H54 (cell line): Measurements from ENCODE around the gene DYSF.

Source experiments
- DNase-seq: peaks from one replicate; pipeline ENCODE4 v3.0.0; 2011; ENCODE audit warnings: low spot score, mixed read lengths; ENCODE audit not compliant: insufficient read length
- FAIRE-seq: peaks from 3 replicates; lab custom pipeline; 2011; peaks lifted over from hg19 to GRCh38; lab: Jason Lieb, UNC
- POLR2A ChIP-seq: IDR thresholded peaks from 2 replicates; pipeline ENCODE4 v1.6.1; 2011; ENCODE audit warnings: low read depth, mild to moderate bottlenecking, low read length

DYSF gene

DNA sequence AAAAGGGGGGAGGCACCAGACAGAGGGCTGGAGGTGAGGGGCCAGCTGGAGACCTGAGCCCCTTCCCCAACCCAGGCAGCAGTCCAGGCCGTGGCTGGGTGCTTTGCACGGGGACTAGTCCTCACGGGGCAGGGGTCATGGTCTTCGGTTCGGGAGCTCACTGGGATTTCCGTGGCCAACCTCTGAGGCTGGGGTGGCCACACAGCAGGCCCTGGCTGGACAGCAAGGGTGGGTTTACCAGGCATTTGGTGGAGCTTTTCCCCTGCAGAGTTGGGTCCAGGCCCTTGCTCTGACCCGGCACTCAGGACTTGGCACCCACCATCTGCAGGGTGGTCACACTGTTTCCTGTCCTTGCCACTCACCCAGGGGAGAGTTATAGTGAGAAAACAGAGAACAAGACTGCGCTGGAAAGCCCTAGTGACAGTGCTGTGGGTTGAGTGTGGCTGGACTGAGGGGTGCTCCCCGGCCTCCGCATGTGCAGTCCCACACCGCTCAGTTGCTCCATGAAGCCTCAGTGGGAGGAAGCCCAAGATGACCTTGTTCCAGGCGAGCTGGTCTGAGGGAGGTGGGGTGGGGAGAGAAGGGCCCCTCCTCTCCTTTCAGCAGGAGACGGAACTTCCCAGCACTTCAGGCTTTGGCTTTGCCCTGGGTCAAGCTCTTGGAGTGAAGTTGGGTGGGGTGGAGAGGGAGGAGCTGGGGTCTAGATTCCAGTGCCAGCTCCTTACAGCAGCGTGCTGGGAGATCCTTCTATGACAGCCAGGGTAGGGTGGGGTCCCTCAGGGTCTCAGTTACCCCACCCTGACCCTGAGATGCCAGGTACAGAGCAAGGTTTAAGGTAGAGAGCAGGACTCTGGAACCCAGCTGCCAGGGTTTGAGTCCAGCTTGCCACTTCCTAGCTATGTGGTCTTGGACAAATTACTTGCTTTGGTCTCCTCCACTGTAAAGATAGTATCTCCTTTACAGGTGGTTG is 219.8 kb downstream of the DYSF start:
- DNase-seq (no peak), FAIRE-seq (no peak)
- TF ChIP-seq POLR2A: no peak

- TF ChIP-seq POLR2A: no peak
- DNase-seq (no peak), FAIRE-seq (no peak)
These were observed 220.9 kb downstream of the DYSF start for GRCh38 chr2:71674158-71674851.

GRCh38 chr2:71675296-71675695 is 221.9 kb downstream of the DYSF start:
- no peak for TF ChIP-seq POLR2A
- no peak for DNase-seq
- no peak for FAIRE-seq

DNA sequence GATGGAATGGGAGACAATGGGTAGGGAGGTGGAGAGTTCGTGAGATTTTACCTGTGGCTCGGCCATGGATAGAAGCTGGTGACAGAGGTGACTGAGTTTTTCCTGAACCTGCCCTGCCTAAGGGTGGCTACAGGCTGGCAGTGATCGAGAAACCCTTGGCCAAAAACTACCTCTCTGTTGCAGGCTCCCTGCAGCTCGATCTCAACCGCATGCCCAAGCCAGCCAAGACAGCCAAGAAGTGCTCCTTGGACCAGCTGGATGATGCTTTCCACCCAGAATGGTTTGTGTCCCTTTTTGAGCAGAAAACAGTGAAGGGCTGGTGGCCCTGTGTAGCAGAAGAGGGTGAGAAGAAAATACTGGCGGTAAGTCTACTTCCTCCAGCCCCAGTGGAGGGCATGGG is 225.5 kb downstream of the DYSF start:
- DNase-seq: no peak
- no peak for FAIRE-seq
- no peak for TF ChIP-seq POLR2A

DNA sequence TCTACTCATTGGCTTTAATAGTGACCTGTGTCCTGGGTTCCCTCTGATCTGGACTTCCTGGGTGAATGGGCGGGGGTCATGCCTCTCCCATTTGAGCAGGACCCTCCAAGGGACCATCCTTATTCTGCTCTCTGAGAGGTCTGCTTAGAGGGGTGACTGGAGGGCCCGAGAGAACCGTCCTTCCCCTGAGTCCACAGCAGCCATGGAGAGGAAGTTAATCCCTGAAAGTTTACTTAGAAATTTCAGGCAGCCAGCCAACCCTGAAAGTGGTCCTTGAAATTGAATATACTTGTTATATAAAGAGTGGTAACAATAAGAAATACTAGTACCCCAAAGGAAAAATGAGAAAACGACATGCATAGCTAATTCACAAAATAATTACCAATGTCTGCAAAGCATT is 226.1 kb downstream of the DYSF start:
- FAIRE-seq (no peak), DNase-seq (no peak)
- TF ChIP-seq POLR2A: no peak

GRCh38 chr2:71680925-71681324 is 227.6 kb downstream of the DYSF start:
- no peak for DNase-seq
- FAIRE-seq: no peak
- TF ChIP-seq POLR2A: no peak

GRCh38 chr2:71681626-71682025 is 228.3 kb downstream of the DYSF start:
- no peak for FAIRE-seq
- DNase-seq: no peak
- no peak for TF ChIP-seq POLR2A

GRCh38 chr2:71682341-71682740 is 229.0 kb downstream of the DYSF start:
- no peak for DNase-seq
- no peak for TF ChIP-seq POLR2A
- FAIRE-seq: no peak

DNA sequence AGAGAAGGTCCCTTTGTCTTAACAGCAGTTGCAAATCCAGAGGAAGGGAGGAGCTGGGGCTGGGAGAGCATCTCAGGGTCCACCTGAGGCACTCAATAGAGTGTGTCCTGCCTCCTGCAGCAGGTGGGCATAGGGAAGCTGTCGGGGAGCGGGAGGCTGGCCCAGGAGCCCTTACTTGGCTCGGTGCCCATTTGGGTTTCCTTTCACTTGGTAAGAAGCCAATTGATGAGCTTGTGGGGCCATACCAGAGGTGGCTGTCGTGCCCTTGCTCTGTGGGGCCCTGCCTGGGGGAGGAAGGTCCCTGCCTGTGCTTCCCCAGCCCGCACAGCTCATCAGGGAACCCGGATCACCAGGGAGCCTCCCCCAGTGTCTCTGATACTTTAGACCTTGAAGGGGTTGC is 229.7 kb downstream of the DYSF start:
- TF ChIP-seq POLR2A: no peak
- DNase-seq (no peak), FAIRE-seq (no peak)

DNA sequence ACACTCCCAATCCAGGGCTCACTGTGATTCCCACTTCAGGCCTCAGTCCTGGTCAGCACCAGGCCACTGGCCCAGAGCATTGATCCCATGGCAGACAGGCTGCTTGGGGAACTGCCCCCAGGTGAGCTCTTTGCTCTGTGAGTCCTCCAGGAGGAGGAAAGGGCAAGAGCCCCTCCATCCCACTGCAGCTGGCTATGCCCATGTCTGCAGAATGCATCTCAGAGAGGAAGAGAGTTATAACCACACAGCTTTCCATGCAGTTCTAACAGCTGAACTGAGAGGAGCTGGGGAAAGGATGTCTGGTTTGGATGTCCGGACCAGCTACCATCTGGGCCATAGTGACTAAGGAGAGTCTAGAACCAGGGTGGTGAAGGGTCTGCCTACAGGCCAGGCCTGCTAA is 230.3 kb downstream of the DYSF start:
- TF ChIP-seq POLR2A: no peak
- no peak for FAIRE-seq

GRCh38 chr2:71684226-71685072 is 231.1 kb downstream of the DYSF start:
- FAIRE-seq (no peak), DNase-seq (no peak)
- TF ChIP-seq POLR2A: no peak

More for the DNA sequence above, 230.3 kb downstream of the DYSF start:
- DNase-seq: no peak

- DNase-seq (no peak), FAIRE-seq (no peak)
- no peak for TF ChIP-seq POLR2A
These were observed 231.9 kb downstream of the DYSF start for GRCh38 chr2:71685073-71685848.
